DND-41 (cell line): ENCODE measurements around the gene LMO4.

Source experiments
- CTCF ChIP-seq: IDR thresholded peaks from 2 replicates; pipeline ENCODE4 v1.5.1; 2012; ENCODE audit warnings: borderline replicate concordance, low read length, moderate library complexity, mild to moderate bottlenecking; ENCODE audit not compliant: poor library complexity, severe bottlenecking; ENCODE audit errors: extremely low read depth
- EZH2 ChIP-seq: IDR thresholded peaks from 3 replicates; pipeline ENCODE4 v1.6.1; 2012; ENCODE audit warnings: borderline replicate concordance, low read depth, mild to moderate bottlenecking, moderate library complexity, low read length, inconsistent platforms; ENCODE audit not compliant: severe bottlenecking

- no peak for TF ChIP-seq CTCF
- TF ChIP-seq EZH2 = no peak
These were observed 57.6 kb downstream of the LMO4 start for GRCh38 chr1:87386217-87386790.
